Measurements from ENCODE around the gene SIK2. TPM values are rescaled to one million over a fixed set of nuclear protein-coding genes. Genes with fewer than 3 reads are reported as not detected.

Gene SIK2
- total and polyA plus RNA-seq, 2 donors (not counting 1 experiment from before 2014, with no cell fraction given): 4.9 to 21.8 TPM

DNA sequence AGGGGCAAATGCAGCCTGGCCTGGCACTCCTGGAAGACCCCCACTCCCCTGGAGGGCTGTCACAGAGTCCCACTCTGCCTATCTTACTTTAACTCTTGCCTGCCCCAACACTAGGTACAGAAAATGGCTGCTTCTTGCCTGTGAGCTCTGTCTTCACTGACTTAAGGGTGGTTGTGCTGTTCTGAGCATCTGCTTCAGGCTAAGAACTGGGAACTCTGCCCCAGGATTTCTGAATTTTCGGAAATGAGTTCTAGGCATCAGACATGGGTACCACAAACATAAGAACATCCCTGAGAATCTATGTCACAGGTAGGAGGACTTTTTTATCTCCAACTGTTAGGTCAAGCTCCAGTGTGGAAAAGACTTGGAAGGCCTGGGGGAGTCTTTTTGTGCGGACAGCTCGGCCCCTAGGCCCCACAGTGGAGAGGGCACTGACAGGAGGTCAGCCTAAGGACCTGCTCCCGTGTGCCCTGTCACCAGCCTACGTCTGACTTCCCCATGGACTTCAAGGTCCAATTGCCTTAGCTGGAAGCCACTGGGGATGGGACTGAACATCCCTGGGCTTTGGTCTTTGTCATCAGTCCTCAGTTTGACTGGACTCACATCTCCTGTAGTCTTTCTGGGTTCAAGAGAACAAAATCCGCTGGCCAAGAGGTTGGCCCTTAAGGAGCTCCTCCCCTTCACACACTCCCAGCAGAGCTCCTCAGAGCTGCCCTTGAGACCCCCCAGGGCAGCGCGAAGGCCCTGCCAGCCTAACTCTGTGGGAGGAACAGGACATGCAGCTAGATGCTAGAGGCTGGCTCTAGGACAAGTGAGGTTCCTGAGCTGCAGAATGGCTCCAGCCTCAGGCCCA is 132.1 kb downstream of the SIK2 start:
- no peaks in the 10 kb centered on the region for H3K27me3 ChIP-seq (replicated peaks in 1 of 4; ENCODE audit: control extremely low read depth in 1 of 4, control insufficient read depth in 3 of 4, insufficient read depth in 4 of 4, low read length in 3 of 4)
- Mint-ChIP-seq H3K4me1 (no peaks in the 10 kb centered on the region), H3K9me3 (ENCODE audit: insufficient read depth) (no peaks in the 10 kb centered on the region), H3K27ac (no peak overlapping the region), H3K27me3 (no peaks in the 10 kb centered on the region), H3K4me3 (no peak overlapping the region)
- H3K79me2 ChIP-seq (ENCODE audit: control insufficient read depth, insufficient read depth, low read length): no peaks in the 10 kb centered on the region
- H3K36me3 ChIP-seq (replicated peaks in 1 of 2; ENCODE audit: control extremely low read depth in 1 of 2, control insufficient read depth in 1 of 2, extremely low read depth in 1 of 2, insufficient read depth in 2 of 2, low read length in 1 of 2): peaks cover 0 to 4% of the 10 kb centered on the region in 2 experiments
- H3K27ac ChIP-seq (ENCODE audit: low read length in 2 of 2): no peak overlapping the region
- intact Hi-C loops (cut with micrococcal nuclease): no loop called here
- ChIA-PET POLR2A (no interaction called here), CTCF (interaction anchor here (1.5 kb wide), 1 partner anchor 43 kb away, joined by 5 read pairs; no protein-coding TSS in a partner anchor)
- H4K20me1 ChIP-seq (ENCODE audit: control insufficient read depth, insufficient read depth, low read length, poor library complexity, severe bottlenecking): no peaks in the 10 kb centered on the region
- no peak for ATAC-seq (ENCODE audit: low read depth)
- no peaks in the 10 kb centered on the region for H3K4me1 ChIP-seq (ENCODE audit: control insufficient read depth in 2 of 2, insufficient read depth in 2 of 2, low read length in 2 of 2)
- TF ChIP-seq, protein P1, sequence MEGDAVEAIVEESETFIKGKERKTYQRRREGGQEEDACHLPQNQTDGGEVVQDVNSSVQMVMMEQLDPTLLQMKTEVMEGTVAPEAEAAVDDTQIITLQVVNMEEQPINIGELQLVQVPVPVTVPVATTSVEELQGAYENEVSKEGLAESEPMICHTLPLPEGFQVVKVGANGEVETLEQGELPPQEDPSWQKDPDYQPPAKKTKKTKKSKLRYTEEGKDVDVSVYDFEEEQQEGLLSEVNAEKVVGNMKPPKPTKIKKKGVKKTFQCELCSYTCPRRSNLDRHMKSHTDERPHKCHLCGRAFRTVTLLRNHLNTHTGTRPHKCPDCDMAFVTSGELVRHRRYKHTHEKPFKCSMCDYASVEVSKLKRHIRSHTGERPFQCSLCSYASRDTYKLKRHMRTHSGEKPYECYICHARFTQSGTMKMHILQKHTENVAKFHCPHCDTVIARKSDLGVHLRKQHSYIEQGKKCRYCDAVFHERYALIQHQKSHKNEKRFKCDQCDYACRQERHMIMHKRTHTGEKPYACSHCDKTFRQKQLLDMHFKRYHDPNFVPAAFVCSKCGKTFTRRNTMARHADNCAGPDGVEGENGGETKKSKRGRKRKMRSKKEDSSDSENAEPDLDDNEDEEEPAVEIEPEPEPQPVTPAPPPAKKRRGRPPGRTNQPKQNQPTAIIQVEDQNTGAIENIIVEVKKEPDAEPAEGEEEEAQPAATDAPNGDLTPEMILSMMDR (IDR thresholded peaks at IDR 0.05): no peak
- TF ChIP-seq EZH2 (IDR thresholded peaks at IDR 0.05; ENCODE audit: borderline replicate concordance, insufficient read depth, low read depth, low read length, poor library complexity, severe bottlenecking): no peak
- H3K4me2 ChIP-seq (replicated peaks; ENCODE audit: low read depth, low read length, poor library complexity, severe bottlenecking): no peak overlapping the region
- WGBS (ENCODE audit: insufficient coverage): 93% methylated on average over 7 of the region's 8 CpGs
- no peak overlapping the region for H3K4me3 ChIP-seq (ENCODE audit: control extremely low read depth in 1 of 5, extremely low read depth in 1 of 5, insufficient read depth in 1 of 5, low read depth in 2 of 5, low read length in 4 of 5)
- no peak overlapping the region for H2AFZ ChIP-seq (ENCODE audit: insufficient read depth, low read depth, low read length, poor library complexity, severe bottlenecking)
- H3K9ac ChIP-seq (ENCODE audit: low read length): no peak overlapping the region
- no peak for DNase-seq
- no peaks in the 10 kb centered on the region for H3K9me3 ChIP-seq (ENCODE audit: control extremely low read depth in 1 of 3, control insufficient read depth in 2 of 3, insufficient read depth in 1 of 3, low read length in 2 of 3)

DNA sequence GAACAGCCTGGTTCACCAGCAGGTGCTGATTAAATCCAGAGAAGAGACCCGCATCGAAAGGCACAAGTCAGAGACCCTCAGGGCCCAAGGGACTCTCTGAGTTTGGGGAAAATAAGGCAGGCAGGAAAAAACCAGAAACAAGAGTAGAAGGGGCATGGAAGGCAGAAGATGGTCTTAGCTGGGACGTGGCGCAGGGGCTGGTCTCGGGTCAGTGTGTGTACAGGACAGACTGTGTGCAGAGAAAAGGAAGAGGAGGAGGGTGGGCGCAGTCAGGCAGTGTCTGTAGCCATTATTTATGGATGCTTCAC is 132.7 kb downstream of the SIK2 start:
- Histone ChIP-seq H3K79me2 (ENCODE audit: control insufficient read depth, insufficient read depth, low read length) (no peaks in the 10 kb centered on the region), H3K36me3 (replicated peaks in 1 of 2; ENCODE audit: control extremely low read depth in 1 of 2, control insufficient read depth in 1 of 2, extremely low read depth in 1 of 2, insufficient read depth in 2 of 2, low read length in 1 of 2) (peaks cover 0 to 5% of the 10 kb centered on the region in 2 experiments), H3K4me3 (ENCODE audit: control extremely low read depth in 1 of 5, extremely low read depth in 1 of 5, insufficient read depth in 1 of 5, low read depth in 2 of 5, low read length in 4 of 5) (no peak overlapping the region), H2AFZ (ENCODE audit: insufficient read depth, low read depth, low read length, poor library complexity, severe bottlenecking) (no peak overlapping the region), H3K4me2 (replicated peaks; ENCODE audit: low read depth, low read length, poor library complexity, severe bottlenecking) (no peak overlapping the region), H3K9ac (ENCODE audit: low read length) (no peak overlapping the region), H3K27me3 (replicated peaks in 1 of 4; ENCODE audit: control extremely low read depth in 1 of 4, control insufficient read depth in 3 of 4, insufficient read depth in 4 of 4, low read length in 3 of 4) (no peaks in the 10 kb centered on the region), H3K4me1 (ENCODE audit: control insufficient read depth in 2 of 2, insufficient read depth in 2 of 2, low read length in 2 of 2) (no peaks in the 10 kb centered on the region), H3K9me3 (ENCODE audit: control extremely low read depth in 1 of 3, control insufficient read depth in 2 of 3, insufficient read depth in 1 of 3, low read length in 2 of 3) (no peaks in the 10 kb centered on the region), H4K20me1 (ENCODE audit: control insufficient read depth, insufficient read depth, low read length, poor library complexity, severe bottlenecking) (no peaks in the 10 kb centered on the region), H3K27ac (ENCODE audit: low read length in 2 of 2) (no peak overlapping the region)
- POLR2A ChIA-PET: no interaction called here
- Mint-ChIP-seq H3K9me3 (ENCODE audit: insufficient read depth) (no peaks in the 10 kb centered on the region), H3K4me3 (no peak overlapping the region), H3K27me3 (no peaks in the 10 kb centered on the region), H3K27ac (no peak overlapping the region), H3K4me1 (peaks cover under 1% of the 10 kb centered on the region)
- ATAC-seq (ENCODE audit: low read depth): no peak
- no peak for TF ChIP-seq EZH2 (IDR thresholded peaks at IDR 0.05; ENCODE audit: borderline replicate concordance, insufficient read depth, low read depth, low read length, poor library complexity, severe bottlenecking)
- TF ChIP-seq, protein P1 (IDR thresholded peaks at IDR 0.05): no peak
- 100% methylated on average over 5 of the region's 6 CpGs for WGBS (ENCODE audit: insufficient coverage)
- no peak for DNase-seq
- intact Hi-C loops (cut with micrococcal nuclease): no loop called here
- CTCF ChIA-PET: interaction anchor here (1.5 kb wide), 1 partner anchor 42 kb away, joined by 5 read pairs; no protein-coding TSS in a partner anchor
